H1 (cell line): ENCODE measurements around the gene TARDBP. TPM values are rescaled to one million over a fixed set of nuclear protein-coding genes. Genes with fewer than 3 reads are reported as not detected.

ENCODE experiments used
- CTCF ChIA-PET: fragments of 300-600 bp; sonication (Branson Sonifier 250); formaldehyde crosslinking; loops from one replicate; lab custom pipeline; 2021; ENCODE audit not compliant: partially characterized antibody; lab: Charles Lee
- POLR2A ChIA-PET: fragments of 300-600 bp; sonication (Branson Sonifier 250); formaldehyde crosslinking; loops from one replicate; lab custom pipeline; 2021; ENCODE audit warnings: inconsistent platforms; ENCODE audit not compliant: partially characterized antibody; lab: Charles Lee
- DNase-seq, 2 experiments: peaks; one replicate each; pipeline versions ENCODE4 v3.0.0 to v3.0.0-alpha.2; 2010 to 2022; ENCODE audit warnings: low spot score in 2 of 2, low read depth in 1 of 2, mixed read lengths in 1 of 2
- FAIRE-seq: peaks from 2 replicates; lab custom pipeline; 2011; peaks lifted over from hg19 to GRCh38; lab: Jason Lieb, UNC
- H2AFZ ChIP-seq: 2 replicates; pipeline ENCODE4 v1.8.1; 2012; ENCODE audit warnings: low read length, inconsistent platforms
- H2AK5ac ChIP-seq: 2 replicates; pipeline ENCODE4 v1.6.1; 2013; ENCODE audit warnings: low read depth, low read length
- H2BK120ac ChIP-seq: replicated peaks from 2 replicates; pipeline ENCODE3; 2013; ENCODE audit warnings: low read depth, low read length, inconsistent platforms
- H2BK12ac ChIP-seq: 2 replicates; pipeline ENCODE4 v1.6.1; 2013; ENCODE audit warnings: low read depth, low read length
- H2BK15ac ChIP-seq: 2 replicates; pipeline ENCODE4 v1.6.1; 2013; ENCODE audit warnings: low read length
- H2BK20ac ChIP-seq: 2 replicates; pipeline ENCODE4 v1.6.1; 2013; ENCODE audit warnings: low read length
- H2BK5ac ChIP-seq: 2 replicates; pipeline ENCODE4 v1.6.1; 2013; ENCODE audit warnings: low read depth, low read length
- H3K14ac ChIP-seq: 2 replicates; pipeline ENCODE4 v1.6.1; 2013; ENCODE audit warnings: inconsistent platforms; ENCODE audit not compliant: insufficient read length
- H3K18ac ChIP-seq: 2 replicates; pipeline ENCODE4 v1.6.1; 2013; ENCODE audit warnings: low read length; ENCODE audit errors: extremely low read depth
- H3K23ac ChIP-seq: 2 replicates; pipeline ENCODE4 v1.6.1; 2013; ENCODE audit warnings: inconsistent platforms; ENCODE audit not compliant: insufficient read length
- H3K23me2 ChIP-seq: 2 replicates; pipeline ENCODE4 v1.6.1; 2013; ENCODE audit warnings: low read depth, low read length
- H3K27ac ChIP-seq: 2 replicates; pipeline ENCODE4 v1.6.1; 2011; ENCODE audit warnings: low read depth, low read length, inconsistent platforms
- H3K27me3 ChIP-seq, 4 experiments: replicated peaks in 1 of 4; 1 replicate in 1 of 4; 2 replicates in 3 of 4; pipeline versions ENCODE4 v1.6.1 to v1.8.1; 2011 to 2013; ENCODE audit warnings: low read length in 3 of 4, mild to moderate bottlenecking in 3 of 4, inconsistent platforms in 2 of 4, mixed read lengths in 2 of 4, moderate library complexity in 1 of 4; ENCODE audit not compliant: control insufficient read depth in 3 of 4, insufficient read depth in 3 of 4; ENCODE audit errors: extremely low read depth in 1 of 4
- H3K36me3 ChIP-seq, 4 experiments: 2 replicates each; pipeline versions ENCODE4 v1.6.1 to v1.8.1; 2011 to 2013; ENCODE audit warnings: mild to moderate bottlenecking in 4 of 4, low read length in 3 of 4, moderate library complexity in 2 of 4, control low read depth in 1 of 4, inconsistent platforms in 1 of 4; ENCODE audit not compliant: insufficient read depth in 4 of 4, control insufficient read depth in 2 of 4
- H3K4ac ChIP-seq: replicated peaks from 2 replicates; pipeline ENCODE3; 2013; ENCODE audit warnings: low read length, low read depth, mixed read lengths, inconsistent platforms; ENCODE audit not compliant: insufficient read length
- H3K4me1 ChIP-seq, 4 experiments: replicated peaks in 1 of 4; 1 replicate in 1 of 4; 2 replicates in 3 of 4; pipeline versions ENCODE4 v1.6.1 to v1.8.1; 2011 to 2013; ENCODE audit warnings: low read length in 3 of 4, inconsistent platforms in 2 of 4, mixed read lengths in 1 of 4; ENCODE audit not compliant: insufficient read depth in 4 of 4, control insufficient read depth in 3 of 4
- H3K4me2 ChIP-seq, 2 experiments: 2 replicates each; pipeline versions ENCODE4 v1.6.1 to v1.8.1; 2011 to 2013; ENCODE audit warnings: low read depth in 2 of 2, low read length in 2 of 2, control low read depth in 1 of 2, inconsistent platforms in 1 of 2, mild to moderate bottlenecking in 1 of 2; ENCODE audit not compliant: insufficient read depth in 1 of 2
- H3K4me3 ChIP-seq, 4 experiments: fragments of 200-600, 300-600 bp in 1 of 4; sonication (generic), shearing (Covaris generic), sonication (Bioruptor Twin) in 1 of 4; 2 replicates each; pipeline versions ENCODE4 v1.5.1 to v1.8.1; 2011 to 2016; ENCODE audit warnings: low read length in 4 of 4, low read depth in 3 of 4, control low read depth in 2 of 4, inconsistent platforms in 2 of 4, mild to moderate bottlenecking in 2 of 4, mixed read lengths in 1 of 4, moderate library complexity in 1 of 4; ENCODE audit not compliant: insufficient read depth in 2 of 4; ENCODE audit errors: extremely low read depth in 1 of 4
- H3K56ac ChIP-seq: replicated peaks from 2 replicates; pipeline ENCODE3; 2013; ENCODE audit warnings: low read depth, mild to moderate bottlenecking, mixed read lengths, low read length, inconsistent platforms; ENCODE audit not compliant: insufficient read length
- H3K79me1 ChIP-seq: 2 replicates; pipeline ENCODE4 v1.6.1; 2013; ENCODE audit warnings: low read depth, low read length, control low read depth
- H3K79me2 ChIP-seq, 2 experiments: 2 replicates each; pipeline versions ENCODE4 v1.6.1 to v1.8.1; 2012 to 2013; ENCODE audit warnings: low read length in 2 of 2, mild to moderate bottlenecking in 2 of 2, inconsistent platforms in 1 of 2; ENCODE audit not compliant: insufficient read depth in 2 of 2, control insufficient read depth in 1 of 2
- H3K9ac ChIP-seq, 4 experiments: replicated peaks in 1 of 4; 1 replicate in 1 of 4; 2 replicates in 3 of 4; pipeline versions ENCODE4 v1.6.1 to v1.8.1; 2011 to 2013; ENCODE audit warnings: low read depth in 3 of 4, low read length in 3 of 4, control low read depth in 2 of 4, mild to moderate bottlenecking in 2 of 4, moderate library complexity in 2 of 4, inconsistent platforms in 1 of 4; ENCODE audit errors: extremely low read depth in 1 of 4
- H3K9me3 ChIP-seq, 2 experiments: 2 replicates each; pipeline versions ENCODE4 v1.6.1 to v1.8.1; 2012 to 2013; ENCODE audit warnings: mild to moderate bottlenecking in 2 of 2, moderate library complexity in 2 of 2, control low read depth in 1 of 2, inconsistent platforms in 1 of 2, low read depth in 1 of 2, low read length in 1 of 2, mixed read lengths in 1 of 2; ENCODE audit not compliant: insufficient read depth in 2 of 2
- H4K20me1 ChIP-seq, 2 experiments: replicated peaks in 1 of 2; 2 replicates each; pipeline versions ENCODE3 to v1.8.1; 2011 to 2013; ENCODE audit warnings: inconsistent platforms in 2 of 2, low read length in 2 of 2, mild to moderate bottlenecking in 1 of 2; ENCODE audit not compliant: insufficient read depth in 2 of 2, control insufficient read depth in 1 of 2
- H4K5ac ChIP-seq: 2 replicates; pipeline ENCODE4 v1.6.1; 2013; ENCODE audit warnings: low read length, low read depth, mixed read lengths, inconsistent platforms; ENCODE audit not compliant: insufficient read length
- H4K8ac ChIP-seq: 2 replicates; pipeline ENCODE4 v1.8.0; 2013; ENCODE audit warnings: mild to moderate bottlenecking, moderate library complexity, low read length, inconsistent platforms; ENCODE audit not compliant: insufficient read depth; ENCODE audit errors: extremely low read depth
- H4K91ac ChIP-seq: replicated peaks from 2 replicates; pipeline ENCODE3; 2013; ENCODE audit warnings: low read length, mixed read lengths, inconsistent platforms; ENCODE audit not compliant: insufficient read length
- CEBPB ChIP-seq: IDR thresholded peaks from 2 replicates; pipeline ENCODE4 v1.6.1; 2012; ENCODE audit warnings: low read depth, low read length
- CTCF ChIP-seq, 3 experiments: IDR thresholded peaks; 1 replicate in 2 of 3; 2 replicates in 1 of 3; pipeline versions ENCODE4 v1.5.1 to v1.6.1; 2011; ENCODE audit warnings: low read length in 3 of 3, mild to moderate bottlenecking in 3 of 3, inconsistent platforms in 2 of 3, low read depth in 1 of 3, moderate library complexity in 1 of 3; ENCODE audit not compliant: insufficient read depth in 1 of 3; ENCODE audit errors: control extremely low read depth in 1 of 3
- RBBP5 ChIP-seq: IDR thresholded peaks from 2 replicates; pipeline ENCODE4 v1.7.1; 2012; ENCODE audit warnings: low read depth, mild to moderate bottlenecking, inconsistent platforms, low read length, moderate library complexity, borderline replicate concordance
- YY1 ChIP-seq: IDR thresholded peaks from 2 replicates; pipeline ENCODE4 v1.6.1; 2011; ENCODE audit warnings: low read depth, mild to moderate bottlenecking, low read length
- WGBS, 2 experiments: shearing (Covaris generic) in 1 of 2; methylation state at CpG; one replicate each; pipeline versions ENCODE4 v1.1.6 to v1.1.7; 2013 to 2015; ENCODE audit warnings: low lambda C conversion rate in 2 of 2, mixed read lengths in 2 of 2, inconsistent platforms in 1 of 2, low coverage in 1 of 2, missing lambda C conversion rate in 1 of 2; ENCODE audit not compliant: insufficient replicate concordance in 2 of 2, insufficient coverage in 1 of 2, insufficient read length in 1 of 2; ENCODE audit errors: extremely low coverage in 1 of 2, missing lambda C conversion rate in 1 of 2; 5-methylcytosine and 5-hydroxymethylcytosine counted together
- polyA plus RNA-seq, 7 experiments: library from polyadenylated mRNA; depleted of rRNA in 3 of 7; stranded (reverse) in 5 of 7; unstranded in 2 of 7; fragments of >200 nt in 5 of 7; fragments of 200-250 nt in 2 of 7; gene quantifications; 1 replicate in 5 of 7; 2 replicates in 1 of 7; 4 replicates in 1 of 7; pipeline versions ENCODE4 v1.2.1 to v1.2.3, GENCODE V29; 2011 to 2013; ENCODE audit warnings: missing spikeins in 2 of 7, mixed read lengths in 2 of 7
- total RNA-seq: library from RNA; stranded (reverse); fragmentation: NEBNext Ultra II Directional; extraction: Animal tissue kit (Norgen Biotek cat#: 25700); gene quantifications from 2 replicates; pipeline ENCODE4 v1.2.1, GENCODE V29; 2021

TARDBP gene
- total and polyA plus RNA-seq, 2 of the 8 experiments (the other 6 are each of a cell fraction or from before 2014, with no cell fraction given): 144 to 240 TPM

GRCh38 chr1:11057477-11057876, 45.0 kb downstream of the TARDBP start:
- Histone ChIP-seq H3K4me1 (peaks cover 0 to 18% (median 10%) of the 10 kb centered on the region in 4 experiments; a peak in 6 of 7 replicates), H2BK15ac (no peak overlapping the region), H2BK120ac (no peak overlapping the region), H4K20me1 (peaks cover 3 to 9% of the 10 kb centered on the region in 2 experiments), H2BK12ac (no peak overlapping the region), H3K18ac (no peak overlapping the region), H4K8ac (no peak overlapping the region; the same call in 1 of the 2 replicates), H4K91ac (no peak overlapping the region), H3K4me3 (no peak overlapping the region)
- FAIRE-seq: no peak
- TF ChIP-seq CEBPB (no peak), YY1 (no peak), CTCF (IDR thresholded peaks at IDR 0.05; ENCODE audit: control extremely low read depth in 1 of 3, insufficient read depth in 1 of 3, low read depth in 1 of 3, low read length in 3 of 3) (peak in 1 of 3 experiments; percentile 12; a peak in 1 of 4 replicates), RBBP5 (no peak)
- TF ChIP-seq, all 59 proteins: peak for 1
- H3K23ac ChIP-seq: no peak overlapping the region
- no peak overlapping the region for H4K5ac ChIP-seq
- no peak overlapping the region for H3K27ac ChIP-seq
- no peak overlapping the region for H3K4me2 ChIP-seq
- peaks cover 0 to 16% of the 10 kb centered on the region in 2 experiments; a peak in 2 of 4 replicates for H3K79me2 ChIP-seq
- no peaks in the 10 kb centered on the region for H3K27me3 ChIP-seq
- no peak overlapping the region for H3K56ac ChIP-seq
- H2AK5ac ChIP-seq: no peak overlapping the region
- H2BK5ac ChIP-seq: no peak overlapping the region
- 89% methylated on average over 8 of the region's 8 CpGs; no CpG with 5 or more reads in 1 of the 2 experiments for WGBS, 2 experiments
- H3K14ac ChIP-seq: no peak overlapping the region
- no peak overlapping the region for H3K9ac ChIP-seq
- H3K4ac ChIP-seq: no peak overlapping the region
- DNase-seq: no peak
- peaks cover 6 to 27% (median 14%) of the 10 kb centered on the region in 4 experiments; a peak in 7 of 8 replicates for H3K36me3 ChIP-seq
- POLR2A ChIA-PET: interaction anchor here (0.6 to 4.6 kb wide), 8 partner anchors 10 to 289 kb away, joined by 3 to 18 read pairs (median 4); partner anchors contain the start of gene MASP2
- H2BK20ac ChIP-seq: no peak overlapping the region
- no peak overlapping the region for H2AFZ ChIP-seq
- peaks cover 9% of the 10 kb centered on the region for H3K79me1 ChIP-seq
- CTCF ChIA-PET: interaction anchor here (1.1 to 14.5 kb wide), 4 partner anchors 14 to 139 kb away, joined by 3 to 168 read pairs (median 5); no protein-coding TSS in a partner anchor
- H3K9me3 ChIP-seq: no peaks in the 10 kb centered on the region
- H3K23me2 ChIP-seq: peaks cover 16% of the 10 kb centered on the region
